NOMO-1 treated with DMSO at 0.1 percent for 48 hours (cell line): ENCODE data around the gene TCF7L1.
"Not testable (repeated sequence)": the region's sequence is repeated elsewhere in the genome, so short reads cannot be mapped to it uniquely, and the experiment has no call there.

Experiments used
- DNase-seq: peaks from one replicate; lab custom pipeline; 2025; ENCODE audit not compliant: unreplicated experiment; lab: John Stamatoyannopoulos, UW

TCF7L1 gene

DNA sequence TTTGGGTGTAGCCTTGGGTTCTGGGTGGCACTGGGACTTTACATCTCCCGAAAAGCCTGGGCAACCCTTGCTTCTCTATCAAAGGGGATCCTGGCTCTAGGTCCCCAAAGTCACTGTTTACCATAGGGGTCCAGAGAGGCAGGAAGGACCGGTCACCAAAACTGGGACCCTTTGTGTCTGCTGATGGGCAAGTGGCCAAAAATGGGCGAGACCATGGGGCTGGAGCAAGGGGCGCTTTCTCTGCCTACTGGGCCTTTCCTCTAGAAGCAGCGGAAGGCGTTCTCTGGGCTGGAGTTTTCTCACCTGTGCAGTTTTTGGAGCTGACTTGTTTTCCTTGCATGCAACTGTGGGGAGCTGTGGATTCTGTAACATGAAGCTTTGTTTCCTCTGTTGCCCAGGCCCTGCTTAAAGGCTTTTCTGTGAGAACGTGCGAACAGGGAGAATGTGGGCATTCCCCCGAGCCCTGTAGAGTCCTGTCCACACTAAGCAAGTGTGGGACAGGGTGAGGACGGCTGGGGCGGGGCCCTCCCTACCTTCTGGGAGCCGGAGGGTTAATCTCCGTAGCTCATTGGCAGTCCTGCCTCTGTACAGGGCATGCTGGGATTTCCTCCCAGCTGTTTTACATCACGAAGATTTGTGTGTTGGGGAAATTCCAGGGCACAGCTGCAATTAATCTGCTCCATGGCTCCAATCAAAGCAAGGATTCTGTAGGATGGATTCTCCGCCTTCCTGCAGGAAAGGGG lies 144.4 kb downstream of the TCF7L1 start:
- no peak for DNase-seq

GRCh38 chr2:85278361-85278760 lies 145.2 kb downstream of the TCF7L1 start:
- DNase-seq = no peak

- no peak for DNase-seq
These were observed 148.4 kb downstream of the TCF7L1 start for GRCh38 chr2:85281553-85281952.

- no peak for DNase-seq
These were observed 149.7 kb downstream of the TCF7L1 start for GRCh38 chr2:85282914-85283313.

GRCh38 chr2:85283641-85284040 lies 150.4 kb downstream of the TCF7L1 start:
- no peak for DNase-seq

DNA sequence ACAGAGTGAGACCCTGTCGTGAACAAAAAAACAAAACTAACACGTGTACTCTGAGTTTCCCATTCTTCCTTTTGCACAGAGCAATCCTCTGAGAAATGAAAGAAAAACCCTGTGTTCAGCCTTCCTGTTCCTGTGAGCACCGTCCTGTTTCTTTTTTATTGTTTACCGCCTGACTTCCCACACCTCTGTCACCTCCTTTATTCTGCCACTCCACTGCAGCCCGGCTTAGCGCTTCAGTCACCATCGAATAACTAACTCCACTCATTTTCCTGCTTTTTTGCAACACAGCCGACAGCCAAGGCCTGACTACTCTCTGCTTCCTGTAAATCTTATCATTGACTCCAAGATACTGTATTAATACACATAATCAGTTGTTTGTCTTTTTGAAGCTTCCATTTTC lies 153.7 kb downstream of the TCF7L1 start:
- no peak for DNase-seq

DNA sequence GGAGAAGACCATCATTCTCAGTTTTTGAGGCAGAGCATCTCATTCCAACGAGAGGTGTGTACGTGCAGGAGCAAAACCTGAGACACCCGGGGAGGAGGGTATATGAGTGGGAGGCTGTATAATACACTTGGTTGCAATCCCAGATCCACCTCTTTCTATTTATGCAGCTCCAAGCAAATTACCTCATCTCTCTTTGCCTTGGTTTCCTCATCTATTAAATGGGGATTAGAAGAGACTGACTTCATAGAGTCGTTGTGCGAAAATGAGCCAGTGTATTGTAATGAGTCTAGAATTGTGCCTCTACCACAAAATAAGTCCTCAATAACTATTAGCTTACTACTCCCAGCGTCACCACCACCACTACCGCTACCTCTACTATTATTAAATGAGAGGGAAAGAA lies 154.5 kb downstream of the TCF7L1 start:
- no peak for DNase-seq

DNA sequence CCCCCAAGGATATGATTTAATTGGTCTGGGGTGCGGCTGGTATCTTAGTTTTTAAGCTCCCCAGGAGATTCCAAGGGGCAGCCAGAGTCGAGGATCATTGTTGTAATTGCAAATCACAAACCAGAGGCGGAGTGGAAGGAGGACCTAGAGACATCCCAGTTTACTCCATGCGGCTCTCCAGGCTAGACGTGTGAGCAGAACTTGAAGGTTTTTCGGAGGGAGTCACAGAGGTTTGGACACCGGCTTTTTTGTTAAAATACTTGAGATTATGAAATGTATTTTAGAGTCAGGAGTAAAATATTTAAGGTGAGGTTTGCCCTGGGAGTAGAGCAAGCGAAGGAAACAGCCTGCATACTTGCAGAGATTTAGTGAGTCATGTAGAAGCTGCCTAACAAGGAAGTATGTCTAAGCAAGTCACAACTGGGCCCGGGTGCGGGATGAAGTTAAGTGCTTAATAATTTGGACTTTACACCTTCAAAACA lies 155.1 kb downstream of the TCF7L1 start:
- no peak for DNase-seq

DNA sequence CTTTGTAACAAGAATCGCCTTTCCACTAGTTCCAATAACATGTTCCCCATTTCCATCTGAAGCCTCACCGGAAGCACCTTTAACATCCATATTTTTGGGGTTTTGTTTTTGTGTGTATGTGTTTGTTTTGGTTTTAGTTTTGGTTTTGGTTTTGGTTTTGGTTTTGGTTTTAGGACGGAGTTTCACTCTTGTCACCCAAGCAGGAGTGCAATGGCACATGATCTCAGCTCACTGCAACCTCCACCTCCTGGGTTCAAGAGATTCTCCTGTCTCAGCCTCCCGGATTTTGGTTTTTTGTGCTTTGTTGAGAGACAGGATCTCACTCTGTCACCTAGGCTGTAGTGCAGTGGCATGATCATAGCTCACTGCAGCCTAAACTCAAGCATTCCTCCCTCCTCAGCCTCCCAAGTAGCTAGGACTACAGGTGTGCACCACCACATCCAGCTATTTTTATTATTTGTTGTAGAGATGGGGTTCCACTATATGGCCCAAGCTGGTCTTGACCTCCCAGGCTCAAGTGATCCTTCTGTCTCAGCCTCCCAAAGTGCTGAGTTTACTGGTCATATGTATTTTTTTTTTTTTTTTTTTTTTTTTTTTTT lies 158.3 kb downstream of the TCF7L1 start:
- DNase-seq = peak; percentile 14

DNA sequence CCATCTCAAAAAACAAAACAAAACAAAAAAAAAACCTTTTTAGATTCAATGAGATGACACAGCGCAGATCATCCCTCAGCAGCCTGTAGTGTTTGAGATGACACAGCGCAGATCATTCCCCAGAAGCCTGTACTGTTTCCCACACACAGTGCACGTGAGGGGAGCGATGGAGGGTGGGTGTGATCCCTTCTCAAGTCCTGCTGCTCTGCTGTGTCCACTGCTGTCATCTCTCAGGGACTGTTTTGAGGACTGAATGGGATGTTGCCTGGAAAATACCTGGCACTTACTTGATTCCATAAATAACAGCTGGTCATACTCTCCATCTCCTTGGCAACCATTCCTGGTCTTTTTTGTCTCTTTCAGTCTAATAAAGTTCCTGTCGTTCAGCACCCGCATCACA lies 168.9 kb downstream of the TCF7L1 start:
- no peak for DNase-seq

DNA sequence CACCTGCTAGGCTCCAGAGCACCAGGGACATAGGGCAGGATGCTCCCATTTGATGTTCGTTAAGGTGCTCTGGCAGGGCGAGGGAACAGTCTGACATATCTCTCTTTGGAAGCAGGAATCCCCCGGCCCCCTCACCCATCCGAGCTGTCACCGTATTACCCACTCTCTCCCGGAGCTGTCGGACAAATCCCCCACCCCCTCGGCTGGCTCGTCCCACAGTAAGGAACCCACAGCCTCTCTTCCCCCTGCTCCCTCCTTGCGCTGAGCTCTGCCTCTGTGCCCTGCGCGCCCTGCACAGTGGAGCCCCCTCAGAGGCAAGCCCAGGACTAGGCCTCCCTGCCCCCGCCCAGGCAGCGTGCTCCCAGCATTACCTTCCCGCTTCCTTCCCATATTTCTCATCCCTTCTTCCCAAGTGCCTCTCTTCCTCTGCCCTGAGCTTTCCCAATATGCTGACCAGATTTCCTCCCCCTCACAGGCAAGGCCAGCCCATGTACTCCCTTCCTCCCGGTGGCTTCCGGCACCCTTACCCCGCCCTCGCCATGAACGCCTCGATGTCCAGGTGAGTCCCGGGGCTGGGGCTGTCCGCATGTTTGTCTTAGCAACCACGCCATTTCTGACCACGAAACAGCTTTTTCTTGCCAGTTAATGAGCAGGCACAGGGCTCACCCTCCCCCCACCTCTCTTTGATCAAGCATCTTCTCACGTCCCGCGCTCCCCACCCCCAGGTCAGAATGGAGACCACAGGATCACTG lies 170.8 kb downstream of the TCF7L1 start:
- no peak for DNase-seq

- peak; percentile 37 for DNase-seq
These were observed 174.3 kb downstream of the TCF7L1 start for GRCh38 chr2:85307527-85307897.

GRCh38 chr2:85308201-85308600 lies 175.0 kb downstream of the TCF7L1 start:
- DNase-seq = no peak

DNA sequence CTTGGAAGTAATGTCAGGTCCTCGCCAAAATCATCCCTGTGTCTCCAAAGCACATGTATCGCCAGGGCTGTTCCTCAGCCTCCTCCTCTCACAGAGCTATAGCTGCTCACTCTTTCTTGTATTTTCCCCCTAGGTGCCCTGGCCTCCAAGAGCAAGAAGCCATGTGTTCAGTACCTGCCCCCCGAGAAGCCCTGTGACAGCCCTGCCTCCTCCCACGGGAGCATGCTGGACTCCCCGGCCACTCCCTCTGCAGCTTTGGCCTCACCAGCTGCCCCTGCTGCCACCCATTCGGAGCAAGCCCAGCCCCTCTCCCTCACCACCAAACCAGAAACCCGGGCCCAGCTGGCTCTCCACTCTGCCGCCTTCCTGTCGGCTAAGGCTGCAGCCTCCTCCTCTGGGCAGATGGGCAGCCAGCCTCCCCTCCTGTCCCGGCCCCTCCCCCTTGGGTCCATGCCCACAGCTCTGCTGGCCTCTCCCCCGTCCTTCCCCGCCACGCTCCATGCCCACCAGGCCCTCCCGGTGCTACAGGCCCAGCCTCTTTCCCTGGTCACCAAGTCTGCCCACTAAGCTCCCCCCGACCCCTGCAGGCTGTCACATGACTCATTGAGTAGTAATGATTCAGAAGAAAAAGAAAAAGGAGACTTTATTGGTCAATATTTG lies 175.8 kb downstream of the TCF7L1 start:
- peak; percentile 28 for DNase-seq

- DNase-seq = peak; percentile 38
These were observed 176.6 kb downstream of the TCF7L1 start for GRCh38 chr2:85309699-85310321.

- no peak for DNase-seq
These were observed 177.1 kb downstream of the TCF7L1 start for GRCh38 chr2:85310330-85310729.

DNA sequence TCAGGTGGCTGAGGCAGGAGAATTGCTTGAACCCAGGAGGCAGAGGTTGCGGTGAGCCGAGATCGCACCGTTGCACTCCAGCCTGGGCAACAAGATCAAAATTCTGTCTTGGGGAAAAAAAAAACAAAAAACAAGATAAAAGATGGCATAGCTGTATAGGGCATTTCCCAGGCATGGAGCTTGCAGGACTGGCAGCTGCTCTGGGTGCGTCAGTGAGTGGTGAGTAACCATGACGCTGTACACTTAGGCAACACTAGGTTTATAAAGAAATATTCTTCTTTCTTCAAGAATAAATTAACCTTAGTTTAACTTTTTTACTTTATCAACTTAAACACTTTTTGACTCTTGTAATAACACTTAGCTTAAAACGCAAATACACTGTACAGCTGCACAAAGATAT lies 179.2 kb downstream of the TCF7L1 start:
- DNase-seq = no peak

GRCh38 chr2:85314884-85315242 lies 181.7 kb downstream of the TCF7L1 start:
- DNase-seq = no peak

- not testable (repeated sequence) for DNase-seq
These were observed 182.7 kb downstream of the TCF7L1 start for GRCh38 chr2:85315921-85316320.

- DNase-seq = no peak
These were observed 185.3 kb downstream of the TCF7L1 start for GRCh38 chr2:85318222-85319074.
